HG02571 (cell line): Measurements from ENCODE around the gene CAV2.
A peak's percentile ranks its signal among the peaks of the same experiment; 100 is the strongest.

Source experiments
- ATAC-seq: cut with Tn5 transposase; IDR thresholded peaks from one replicate; pipeline ENCODE4 v1.9.1; 2021; ENCODE audit warnings: mild to moderate bottlenecking, moderate library complexity; ENCODE audit not compliant: unreplicated experiment

Gene CAV2

DNA sequence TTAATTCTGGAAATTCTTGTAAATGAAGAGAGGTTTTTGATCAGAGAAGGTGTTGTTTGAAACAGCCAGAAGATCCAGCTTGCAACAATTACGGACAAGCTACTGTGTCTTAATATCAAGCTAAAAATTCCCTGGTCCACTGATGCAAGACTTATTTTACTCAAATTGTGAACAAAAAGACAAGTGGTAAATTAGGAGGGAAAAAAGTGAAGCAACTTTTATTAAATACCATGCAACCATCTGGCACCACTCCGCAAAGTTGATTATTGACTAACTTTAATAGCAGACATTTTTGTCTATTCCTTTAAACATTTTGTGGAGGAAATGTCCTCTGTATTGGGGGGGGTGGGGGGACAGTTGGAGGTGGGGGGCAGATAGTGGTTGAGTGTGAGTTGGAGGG lies 5.1 kb upstream of the CAV2 start:
- no peak for ATAC-seq

DNA sequence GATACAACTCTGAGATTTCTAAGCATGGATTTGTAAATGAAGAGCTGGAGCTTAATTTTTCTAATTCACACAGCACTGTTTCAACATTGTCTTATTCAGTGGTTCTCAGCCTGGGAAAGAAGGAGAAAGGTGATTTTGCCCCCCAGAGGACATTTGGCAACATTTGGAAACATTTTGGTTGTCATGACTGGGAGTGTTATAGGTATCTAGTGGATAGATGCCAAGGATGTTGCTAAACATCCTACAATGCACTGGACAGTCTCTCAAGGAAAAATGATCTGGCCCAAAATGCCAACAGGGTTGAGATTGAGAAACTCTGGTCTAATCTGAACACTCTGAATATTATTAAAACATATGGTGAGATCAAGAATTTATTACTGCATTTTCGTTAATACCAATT lies 3.8 kb upstream of the CAV2 start:
- ATAC-seq, result no peak

DNA sequence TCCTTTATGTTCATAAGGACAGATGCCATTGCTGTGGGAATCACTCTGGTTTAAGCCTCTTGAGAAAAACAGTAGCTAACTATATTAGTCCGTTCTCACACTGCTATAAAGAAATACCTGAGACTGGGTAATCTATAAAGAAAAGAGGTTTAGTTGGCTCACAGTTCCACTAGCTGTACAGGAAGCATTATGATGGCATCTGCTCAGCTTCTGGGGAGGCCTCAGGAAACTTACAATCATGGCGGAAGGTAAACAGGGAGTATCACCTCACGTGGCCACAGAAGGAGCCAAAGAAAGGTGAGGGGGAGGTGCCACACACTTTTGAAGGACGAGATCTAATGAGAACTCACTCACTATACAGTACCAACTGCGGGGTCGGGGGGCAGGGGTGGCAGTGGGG lies 2.9 kb upstream of the CAV2 start:
- no peak for ATAC-seq

DNA sequence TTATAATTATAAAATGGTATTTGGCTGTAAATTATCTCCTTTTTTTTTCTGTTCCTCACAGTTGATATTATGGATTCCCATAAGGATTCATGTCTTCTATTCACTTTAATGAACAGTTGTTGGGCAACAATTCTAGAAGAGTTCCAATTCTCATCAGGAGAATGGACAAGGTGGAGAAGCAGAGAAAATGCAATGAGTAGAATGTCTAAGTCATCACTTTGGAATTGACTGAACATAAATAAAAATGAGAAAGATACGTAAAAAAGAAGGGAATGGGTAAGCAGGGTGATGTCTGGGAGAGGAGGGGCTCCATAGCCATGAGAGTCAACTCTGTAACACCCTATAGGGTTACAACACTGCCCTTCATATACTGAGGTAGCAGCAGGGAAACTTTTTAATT lies 1.8 kb upstream of the CAV2 start:
- no peak for ATAC-seq

DNA sequence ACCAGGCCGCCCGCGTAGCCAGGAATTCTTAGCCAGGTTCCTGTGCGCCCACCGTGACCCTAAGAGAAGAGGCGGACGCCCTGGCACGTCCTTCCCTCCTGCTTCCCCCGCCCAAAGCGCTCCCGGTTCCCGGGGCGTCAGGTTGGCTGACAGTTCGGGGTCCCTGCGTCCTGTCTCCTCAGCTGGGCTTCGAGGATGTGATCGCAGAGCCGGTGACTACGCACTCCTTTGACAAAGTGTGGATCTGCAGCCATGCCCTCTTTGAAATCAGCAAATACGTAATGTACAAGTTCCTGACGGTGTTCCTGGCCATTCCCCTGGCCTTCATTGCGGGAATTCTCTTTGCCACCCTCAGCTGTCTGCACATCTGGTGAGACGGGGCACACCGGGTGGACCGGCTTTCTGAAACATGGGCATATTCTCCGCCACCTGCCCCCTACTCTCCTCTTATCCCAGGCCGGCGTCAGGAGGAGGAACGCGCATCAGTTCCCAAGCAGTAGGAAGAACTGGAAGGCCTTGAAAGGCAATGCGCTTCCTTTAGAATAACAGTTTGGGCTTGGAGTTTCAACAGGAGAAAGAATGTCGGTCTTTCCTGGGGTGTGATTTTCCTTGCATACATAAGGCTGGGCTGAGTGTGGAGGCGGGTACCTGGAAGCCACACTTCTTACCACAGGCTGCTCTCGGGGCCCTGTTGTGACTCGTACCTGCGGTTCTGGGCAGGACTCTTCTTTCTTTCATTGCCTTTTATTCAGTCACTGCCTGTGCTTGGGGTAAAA lies 728 bp downstream of the CAV2 start:
- peak; percentile 73 for ATAC-seq

DNA sequence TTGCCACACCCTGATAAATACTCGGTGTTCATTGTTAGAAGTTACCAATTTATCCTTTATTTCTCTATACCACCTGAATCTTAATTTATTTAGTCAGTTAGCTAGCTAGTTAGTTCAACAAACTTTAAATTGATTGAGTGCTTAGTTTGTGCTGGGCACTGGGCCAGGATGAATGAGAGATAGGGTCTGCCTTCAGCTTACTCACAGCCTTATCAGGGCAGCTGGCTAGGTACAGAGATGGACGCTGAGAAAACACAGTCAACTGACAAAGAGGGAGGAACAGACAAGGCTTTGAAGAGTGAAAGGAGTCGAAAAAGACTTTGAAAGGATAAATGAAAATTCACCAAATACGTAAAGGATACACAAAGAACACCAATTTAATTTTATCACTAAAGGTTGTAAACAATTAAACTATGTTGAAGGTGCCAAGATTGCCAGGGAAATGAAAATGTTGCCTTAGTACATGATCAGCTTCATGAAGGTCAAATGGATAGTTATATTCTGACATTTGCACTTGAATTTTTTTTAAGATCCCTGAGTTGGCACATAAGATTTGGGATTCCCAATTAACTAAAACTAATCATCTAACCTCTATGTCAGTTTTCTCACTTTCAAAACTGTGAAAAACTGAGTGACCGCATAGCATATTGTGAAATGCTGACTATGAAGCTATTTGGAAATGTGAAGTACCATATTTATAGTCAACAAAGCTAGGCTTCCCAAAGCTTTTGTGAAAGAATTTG lies 2.1 kb downstream of the CAV2 start:
- ATAC-seq, result no peak

DNA sequence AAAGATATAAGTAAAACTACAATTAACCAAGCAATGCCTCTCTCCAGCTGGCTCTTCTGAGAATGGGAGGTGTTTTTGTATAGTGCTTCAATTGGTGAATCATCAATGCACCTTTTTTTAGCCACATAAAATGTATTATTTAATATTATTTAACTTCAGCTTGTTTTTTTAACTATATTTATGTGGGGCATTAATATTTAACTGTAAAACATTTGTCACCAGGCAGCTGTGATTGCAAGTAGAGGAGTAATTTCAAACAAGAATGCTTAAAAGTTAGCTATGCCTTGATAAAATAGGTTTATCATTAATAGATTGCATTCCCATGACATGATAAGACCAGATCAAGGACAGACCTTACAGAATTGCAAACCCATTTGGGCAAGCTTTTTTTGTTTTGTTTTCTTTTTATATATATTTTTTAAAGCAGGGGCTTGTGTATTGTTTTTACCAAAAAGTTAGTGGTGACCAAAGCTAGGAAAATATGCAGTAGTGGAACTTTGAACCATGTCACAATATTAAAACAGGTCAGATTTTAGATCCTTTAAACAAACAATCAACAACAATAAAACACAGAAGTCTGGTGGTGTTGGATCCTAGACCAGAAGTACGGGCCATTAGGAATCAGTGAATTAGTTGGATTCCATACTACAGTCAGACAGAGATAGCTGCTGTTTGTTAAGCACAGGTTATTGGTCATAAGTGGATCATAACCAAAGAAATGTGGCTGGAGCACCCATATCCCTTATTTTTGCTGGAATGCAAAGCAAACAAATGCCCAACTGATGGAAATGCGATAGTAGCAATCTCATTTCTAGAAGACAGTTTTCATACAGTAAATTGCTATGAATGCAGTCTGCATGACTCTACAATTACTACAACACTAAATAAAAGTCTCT lies 2.9 kb downstream of the CAV2 start:
- no peak for ATAC-seq

DNA sequence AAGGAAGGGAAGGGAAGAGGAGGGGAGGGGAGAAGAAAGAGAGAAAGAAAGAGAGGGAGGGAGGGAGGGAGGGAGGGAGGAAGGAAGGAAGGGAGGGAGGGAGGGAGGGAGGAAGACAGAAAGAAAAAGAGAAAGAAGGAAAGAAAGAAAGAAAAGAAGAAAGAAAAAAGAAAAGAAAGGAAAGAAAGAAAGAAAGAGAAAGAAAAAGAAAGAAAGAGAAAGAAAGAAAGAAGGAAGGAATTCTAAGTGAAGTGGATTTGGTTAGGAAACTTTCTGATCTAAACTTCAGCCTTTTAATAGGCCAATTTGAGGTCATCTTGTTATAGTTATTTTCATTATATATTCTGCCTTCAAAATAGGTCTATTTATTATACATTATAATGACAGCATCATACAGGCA lies 4.3 kb downstream of the CAV2 start:
- no peak for ATAC-seq

DNA sequence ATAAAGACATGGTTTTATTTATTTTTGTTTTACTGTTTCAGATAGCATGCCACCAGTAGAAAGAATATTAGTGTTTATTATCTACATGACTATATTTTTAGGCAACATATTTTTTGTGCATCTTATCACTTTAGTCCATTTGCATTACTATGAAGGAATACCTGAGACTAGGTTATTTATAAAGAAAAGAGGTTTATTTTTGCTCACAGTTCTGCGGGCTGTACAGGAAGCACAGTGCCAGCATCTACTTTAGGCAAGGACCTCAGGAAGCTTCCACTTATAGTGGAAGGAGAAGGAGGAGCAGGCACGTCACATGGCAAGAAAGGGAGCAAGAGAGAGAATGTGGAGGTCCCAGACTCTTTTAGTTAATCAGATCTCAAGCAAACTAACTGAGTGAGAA lies 5.7 kb downstream of the CAV2 start:
- no peak for ATAC-seq

DNA sequence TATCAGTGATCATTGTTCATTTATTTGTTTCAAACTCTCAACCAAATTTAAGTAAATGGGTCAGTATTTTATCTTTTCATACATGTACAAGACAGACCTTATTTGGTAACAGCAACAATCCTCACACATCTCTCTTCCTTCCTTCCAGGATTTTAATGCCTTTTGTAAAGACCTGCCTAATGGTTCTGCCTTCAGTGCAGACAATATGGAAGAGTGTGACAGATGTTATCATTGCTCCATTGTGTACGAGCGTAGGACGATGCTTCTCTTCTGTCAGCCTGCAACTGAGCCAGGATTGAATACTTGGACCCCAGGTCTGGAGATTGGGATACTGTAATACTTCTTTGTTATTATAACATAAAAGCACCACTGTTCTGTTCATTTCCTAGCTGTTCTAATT lies 6.3 kb downstream of the CAV2 start:
- no peak for ATAC-seq

DNA sequence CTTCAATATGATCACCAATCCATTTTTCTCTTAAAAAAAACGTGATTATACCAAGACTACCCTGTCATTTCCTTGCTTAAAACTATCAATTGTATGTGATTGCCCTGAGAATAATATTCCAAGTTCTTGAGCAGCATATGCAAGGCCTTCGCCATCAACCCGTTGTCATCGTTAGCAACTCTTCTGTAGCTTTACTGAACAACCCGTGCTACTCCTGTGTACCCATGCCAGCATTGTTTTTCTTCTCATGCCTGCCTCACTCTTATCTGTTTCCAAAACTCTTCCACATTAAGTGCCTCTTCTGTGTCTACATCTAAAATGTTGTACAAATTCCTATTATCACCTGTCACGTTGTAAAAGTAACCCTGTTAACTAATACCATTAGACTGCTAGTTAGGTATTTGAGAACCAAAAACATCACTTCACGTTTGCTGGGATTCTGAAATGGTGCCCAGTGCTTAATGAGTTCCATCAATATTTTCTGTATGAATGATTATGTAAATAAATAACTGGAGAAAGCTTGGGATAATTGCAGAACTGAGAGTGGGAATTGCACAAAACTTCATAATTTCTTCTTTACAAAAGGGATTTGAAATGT lies 10.5 kb downstream of the CAV2 start:
- no peak for ATAC-seq

DNA sequence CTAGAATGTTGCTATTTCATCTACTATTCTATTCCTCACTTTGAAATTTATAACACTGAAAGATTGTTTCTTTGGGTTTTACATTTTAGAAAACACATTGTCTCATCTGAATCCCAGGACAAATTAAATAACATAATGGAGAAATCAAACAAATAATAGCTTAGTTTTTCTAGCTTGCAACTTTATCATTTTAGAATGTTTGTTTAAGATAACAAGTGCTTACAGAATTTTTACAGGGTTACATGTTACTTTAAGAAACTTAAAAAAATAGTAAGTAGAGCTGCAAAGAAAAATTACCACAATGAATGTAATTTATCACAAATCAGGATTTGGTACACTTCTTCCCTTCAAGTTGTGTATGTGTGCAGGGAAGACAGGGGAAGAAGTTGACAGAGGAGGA lies 11.3 kb downstream of the CAV2 start:
- no peak for ATAC-seq

DNA sequence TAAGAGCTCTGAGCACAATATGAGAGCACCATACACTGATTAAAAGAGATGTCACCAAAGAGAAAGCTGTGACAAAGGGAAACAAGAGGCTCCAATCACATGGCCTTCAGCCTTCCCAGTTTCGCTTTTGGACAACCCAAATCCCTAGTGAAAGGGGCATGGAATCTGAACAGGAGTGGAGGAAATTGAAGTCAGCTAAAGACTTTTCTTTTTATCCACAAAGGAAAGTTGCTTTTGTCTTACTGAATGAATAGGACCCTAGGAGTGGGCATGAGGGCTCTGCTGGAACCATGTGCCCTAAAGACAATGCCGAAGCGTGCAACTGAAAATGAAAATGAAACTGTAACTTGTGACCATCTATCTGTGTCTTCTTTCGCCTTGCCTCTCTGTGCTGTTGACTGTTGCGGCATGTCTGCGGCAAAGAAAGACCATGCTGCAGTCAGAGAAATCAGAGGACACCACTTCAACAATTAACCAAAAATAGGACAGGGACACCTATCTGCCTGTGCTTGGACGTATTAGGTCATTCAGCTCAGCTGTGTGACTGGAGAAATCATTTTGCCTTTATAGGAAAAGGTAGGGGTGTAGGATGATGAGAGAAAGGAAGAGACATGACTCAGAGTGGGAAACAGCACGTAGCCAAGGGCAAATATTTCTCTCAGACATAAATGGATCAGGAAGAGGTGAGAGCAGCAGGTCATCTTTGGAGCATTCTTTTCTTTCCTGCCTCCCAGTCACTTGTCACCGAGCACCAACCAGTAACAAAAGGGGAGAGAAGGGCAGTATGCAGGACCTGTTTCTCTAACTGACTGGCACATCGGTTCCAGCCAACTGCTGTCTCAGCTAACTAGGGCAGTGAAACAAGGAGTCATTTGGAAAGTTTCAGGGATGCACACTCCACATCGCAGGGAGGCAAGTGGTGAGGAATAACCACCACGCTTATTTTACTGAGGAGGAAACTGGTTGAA lies 12.3 kb downstream of the CAV2 start:
- peak; percentile 100 for ATAC-seq

DNA sequence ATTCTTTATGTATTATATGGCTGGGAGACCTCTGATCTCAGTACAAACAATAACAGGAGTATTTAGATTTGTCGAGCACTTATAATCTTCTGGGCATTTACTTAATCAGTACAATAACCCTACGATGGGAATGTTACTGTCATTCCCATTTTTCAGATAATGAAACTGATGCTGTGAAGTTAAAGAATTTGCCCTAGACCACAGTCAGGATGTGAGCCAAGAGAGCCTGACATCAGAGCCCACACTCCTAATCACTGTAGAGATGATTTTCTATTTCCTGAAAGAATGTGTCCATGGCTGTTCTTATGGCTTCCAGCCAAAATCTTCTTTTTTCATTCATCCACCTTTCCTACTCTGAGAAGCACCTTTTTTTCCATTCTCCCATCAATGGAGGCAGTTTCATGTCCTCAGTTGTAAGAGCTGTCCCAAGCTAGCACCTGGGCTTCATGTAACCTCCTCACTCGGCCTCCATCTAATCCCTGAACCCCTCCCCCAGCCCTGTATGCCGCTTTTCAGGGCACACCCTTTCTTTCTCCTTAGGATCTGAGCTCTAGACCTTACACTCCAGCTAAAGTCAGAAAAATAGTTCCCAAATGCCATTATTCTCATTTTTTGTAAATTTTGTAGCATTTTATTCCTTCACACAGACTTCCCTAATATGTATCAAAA lies 13.1 kb downstream of the CAV2 start:
- ATAC-seq, result no peak

DNA sequence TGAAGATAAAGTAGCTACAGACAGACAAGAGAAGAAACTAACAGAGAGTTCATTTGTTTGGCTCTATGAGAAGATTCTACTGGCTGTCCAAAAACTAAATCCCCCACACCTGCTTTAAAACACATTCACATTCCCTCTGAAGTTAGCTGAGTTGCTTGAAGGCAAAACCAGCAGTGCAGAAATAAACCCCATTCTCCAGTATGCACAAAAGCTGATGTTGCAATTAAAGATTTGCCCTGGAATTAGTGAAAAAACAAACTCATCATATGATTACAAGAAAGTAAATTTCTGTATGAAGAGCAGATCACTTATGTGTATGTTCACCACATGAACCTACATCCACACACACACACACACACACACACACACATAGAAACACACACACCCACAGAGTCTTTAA lies 16.0 kb downstream of the CAV2 start:
- no peak for ATAC-seq

DNA sequence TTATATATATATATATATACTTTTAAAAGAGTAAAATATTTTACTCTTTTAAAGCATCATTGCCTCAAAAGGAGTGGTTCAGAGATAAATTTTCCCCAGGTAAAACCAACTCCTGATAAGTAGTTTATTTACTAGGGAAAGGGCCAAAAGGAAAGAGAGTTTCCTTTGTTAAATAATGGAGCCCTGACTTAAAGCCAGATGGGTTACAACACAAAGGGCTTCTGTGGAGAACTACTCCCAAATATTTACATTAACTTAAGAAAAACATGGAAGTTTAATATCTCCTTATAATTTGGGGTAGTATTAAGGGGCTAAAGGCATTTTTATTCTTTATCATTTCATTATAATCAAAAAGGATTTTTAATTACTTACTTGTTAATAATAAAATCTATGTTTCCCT lies 16.8 kb downstream of the CAV2 start:
- no peak for ATAC-seq

DNA sequence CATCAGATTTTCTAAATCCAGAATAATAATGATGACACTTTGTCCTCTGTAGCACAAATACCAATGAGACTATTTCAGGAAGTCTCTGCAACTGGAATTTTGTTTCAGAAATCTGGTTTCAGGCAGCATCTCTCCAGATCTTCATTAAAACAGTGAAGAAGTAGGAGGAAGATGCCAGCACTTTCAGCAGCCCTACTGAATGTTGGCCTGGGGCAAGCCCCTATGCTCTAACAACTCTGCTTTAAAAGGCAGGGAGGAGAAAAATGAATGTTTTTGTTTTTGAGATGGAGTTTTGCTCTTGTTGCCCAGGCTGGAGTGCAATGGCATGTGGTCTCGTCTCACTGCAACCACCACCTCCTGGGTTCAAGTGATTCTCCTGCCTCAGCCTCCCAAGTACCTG lies 18.1 kb downstream of the CAV2 start:
- no peak for ATAC-seq

DNA sequence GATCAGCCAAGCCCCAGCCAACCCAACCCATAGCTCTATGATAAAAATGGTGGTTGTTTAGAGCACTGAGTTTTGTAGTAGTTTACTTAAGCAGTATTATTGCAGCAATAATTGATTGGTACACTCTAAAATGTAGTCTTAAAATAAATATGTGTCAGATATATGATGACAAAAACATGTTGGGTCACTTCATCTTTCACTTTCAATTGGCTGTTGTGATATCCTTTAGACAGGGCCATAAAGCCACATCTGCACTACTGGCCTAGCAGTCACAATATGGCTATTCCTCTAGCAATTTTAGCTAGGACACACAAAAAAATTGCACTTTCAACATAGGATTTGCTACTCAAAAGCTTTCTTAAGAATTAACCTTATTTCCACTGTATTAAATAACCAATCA lies 19.4 kb downstream of the CAV2 start:
- ATAC-seq, result no peak

DNA sequence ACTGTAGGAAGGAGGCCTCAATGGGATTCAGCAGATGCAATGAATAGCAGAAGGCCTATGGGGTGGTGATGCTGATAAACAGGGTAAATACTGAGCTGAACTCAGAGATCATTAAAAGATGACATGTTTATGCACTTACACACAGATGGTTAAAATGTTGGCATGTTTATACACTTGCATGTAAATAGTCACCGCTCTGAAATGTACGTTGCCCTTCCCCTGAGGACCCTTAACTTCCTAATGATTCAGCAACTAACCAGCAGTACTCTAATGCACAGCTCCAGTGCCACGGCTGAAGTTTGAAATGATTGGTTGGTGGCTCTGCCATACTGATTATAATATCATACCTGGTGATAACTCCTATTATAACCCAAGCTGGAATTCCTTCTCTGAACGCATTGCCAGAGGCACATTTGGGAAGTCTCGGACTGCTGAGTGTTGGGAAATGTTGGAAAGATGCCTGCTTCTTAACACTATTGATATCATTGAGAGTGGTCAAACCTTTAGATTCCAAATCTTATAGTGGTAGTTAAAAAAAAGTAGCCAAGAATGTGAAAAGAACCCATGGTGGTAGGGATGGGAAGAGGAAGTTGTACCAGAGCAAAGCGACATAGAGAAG lies 21.6 kb downstream of the CAV2 start:
- ATAC-seq, result no peak
